ENCODE data around the gene CD83.

The CD83 gene

GRCh38 chr6:14105547-14105946 lies 12.0 kb upstream of the CD83 start:
- no peak for DNase-seq (ENCODE audit: insufficient read length, low spot score)
- FAIRE-seq: no peak
- no peak for TF ChIP-seq CTCF (IDR thresholded peaks at IDR 0.05; ENCODE audit: insufficient read depth, missing control alignments)

- no peak for TF ChIP-seq CTCF (IDR thresholded peaks at IDR 0.05; ENCODE audit: insufficient read depth, missing control alignments)
- no peak for FAIRE-seq
- no peak for DNase-seq (ENCODE audit: insufficient read length, low spot score)
Measured at GRCh38 chr6:14107000-14107399, 10.6 kb upstream of the CD83 start.

- no peak for TF ChIP-seq CTCF (IDR thresholded peaks at IDR 0.05; ENCODE audit: insufficient read depth, missing control alignments)
- FAIRE-seq: no peak
Measured at GRCh38 chr6:14107711-14108494, 9.7 kb upstream of the CD83 start.

GRCh38 chr6:14108571-14109410 lies 8.8 kb upstream of the CD83 start:
- DNase-seq (ENCODE audit: insufficient read length, low spot score): no peak
- FAIRE-seq: no peak

More at GRCh38 chr6:14107711-14108494, 9.7 kb upstream of the CD83 start:
- no peak for DNase-seq (ENCODE audit: insufficient read length, low spot score)

GRCh38 chr6:14109411-14109826 lies 8.2 kb upstream of the CD83 start:
- no peak for DNase-seq (ENCODE audit: insufficient read length, low spot score)
- no peak for TF ChIP-seq CTCF (IDR thresholded peaks at IDR 0.05; ENCODE audit: insufficient read depth, missing control alignments)
- no peak for FAIRE-seq

More at GRCh38 chr6:14108571-14109410, 8.8 kb upstream of the CD83 start:
- no peak for TF ChIP-seq CTCF (IDR thresholded peaks at IDR 0.05; ENCODE audit: insufficient read depth, missing control alignments)

GRCh38 chr6:14110001-14110818 lies 7.4 kb upstream of the CD83 start:
- DNase-seq (ENCODE audit: insufficient read length, low spot score) (no peak), FAIRE-seq (no peak)

More at GRCh38 chr6:14110001-14110818, 7.4 kb upstream of the CD83 start:
- no peak for TF ChIP-seq CTCF (IDR thresholded peaks at IDR 0.05; ENCODE audit: insufficient read depth, missing control alignments)

Data from D721Med (cell line).